HG02642 (cell line): ENCODE data around the gene HOXB2.

Source experiments
- ATAC-seq: cut with Tn5 transposase; IDR thresholded peaks from one replicate; pipeline ENCODE4 v1.9.1; 2021; ENCODE audit warnings: mild to moderate bottlenecking; ENCODE audit not compliant: unreplicated experiment, poor library complexity

HOXB2 gene

GRCh38 chr17:48545022-48545375, at the start of gene HOXB2:
HOXB2 (minus strand) TSS chr17:48545109; CDS start chr17:48544911, 198 bp downstream.
- no peak for ATAC-seq

- peak; percentile 34 for ATAC-seq
These were observed 49.1 kb upstream of the HOXB2 start for GRCh38 chr17:48593840-48594537.

GRCh38 chr17:48593126-48593829, 48.4 kb upstream of the HOXB2 start, which contains the start of gene HOXB5:
HOXB5 (minus strand) TSS chr17:48593779; CDS start chr17:48593682, 97 bp downstream.
- ATAC-seq: no peak

GRCh38 chr17:48592577-48592976, 47.7 kb upstream of the HOXB2 start:
- no peak for ATAC-seq

- no peak for ATAC-seq
These were observed 47.2 kb upstream of the HOXB2 start for GRCh38 chr17:48592057-48592514.

- no peak for ATAC-seq
These were observed 46.5 kb upstream of the HOXB2 start for GRCh38 chr17:48591255-48592056.

- no peak for ATAC-seq
These were observed 45.8 kb upstream of the HOXB2 start for GRCh38 chr17:48590607-48591161.

GRCh38 chr17:48589831-48590606, 45.1 kb upstream of the HOXB2 start, which contains the start of gene HOXB3:
HOXB3 (minus strand) TSS chr17:48590241; CDS start chr17:48552474, 37,767 bp downstream.
- ATAC-seq: no peak

- no peak for ATAC-seq
These were observed 44.3 kb upstream of the HOXB2 start for GRCh38 chr17:48589060-48589830.

- ATAC-seq: no peak
These were observed 43.6 kb upstream of the HOXB2 start for GRCh38 chr17:48588528-48588927.

GRCh38 chr17:48588074-48588415, 43.1 kb upstream of the HOXB2 start:
- no peak for ATAC-seq

- ATAC-seq: no peak
These were observed 42.6 kb upstream of the HOXB2 start for GRCh38 chr17:48587276-48588073.

GRCh38 chr17:48586355-48587258, 41.7 kb upstream of the HOXB2 start:
- no peak for ATAC-seq

- ATAC-seq: no peak
These were observed 39.4 kb upstream of the HOXB2 start for GRCh38 chr17:48584223-48584741.

- ATAC-seq: no peak
These were observed 38.9 kb upstream of the HOXB2 start for GRCh38 chr17:48583708-48584222.

GRCh38 chr17:48582750-48583069, 37.8 kb upstream of the HOXB2 start:
- ATAC-seq: no peak
